Loucy (cell line): ENCODE measurements around the gene TMEM119.
A peak's percentile ranks its signal among the peaks of the same experiment; 100 is the strongest.

Source experiments
- H2AFZ ChIP-seq: fragments of 200-600 bp; sonication (generic); 2 replicates; pipeline ENCODE4 v1.6.0; 2016; ENCODE audit warnings: antibody characterized with exemption, mild to moderate bottlenecking, low read length, moderate library complexity
- H3F3A ChIP-seq: fragments of 200-600 bp; 2 replicates; pipeline ENCODE4 v1.6.0; 2016; ENCODE audit warnings: antibody characterized with exemption, low read depth, mild to moderate bottlenecking
- H3K27me3 ChIP-seq: fragments of 200-600 bp; sonication (generic); 2 replicates; pipeline ENCODE4 v1.6.1; 2014; ENCODE audit warnings: low read length, mild to moderate bottlenecking; ENCODE audit not compliant: insufficient read depth, poor library complexity, severe bottlenecking
- H3K36me3 ChIP-seq: fragments of 200-600 bp; sonication (generic); 2 replicates; pipeline ENCODE4 v1.6.1; 2016; ENCODE audit warnings: low read length; ENCODE audit not compliant: insufficient read depth
- H3K4me1 ChIP-seq: fragments of 200-600 bp; sonication (generic); 2 replicates; pipeline ENCODE4 v1.5.1; 2014; ENCODE audit warnings: low read length, mild to moderate bottlenecking; ENCODE audit not compliant: insufficient read depth, poor library complexity, severe bottlenecking
- H3K4me2 ChIP-seq: fragments of 200-600 bp; sonication (generic); 2 replicates; pipeline ENCODE4 v1.6.0; 2014; ENCODE audit warnings: antibody characterized with exemption, low read length, low read depth, mild to moderate bottlenecking; ENCODE audit not compliant: poor library complexity, severe bottlenecking
- H3K4me3 ChIP-seq: fragments of 200-600 bp; sonication (generic); 2 replicates; pipeline ENCODE4 v1.5.1; 2014; ENCODE audit warnings: low read length, mild to moderate bottlenecking, mixed read lengths; ENCODE audit not compliant: poor library complexity, severe bottlenecking
- H3K79me2 ChIP-seq: fragments of 200-600 bp; sonication (generic); 2 replicates; pipeline ENCODE4 v1.6.1; 2014; ENCODE audit warnings: low read length; ENCODE audit not compliant: insufficient read depth
- H3K9ac ChIP-seq: fragments of 200-600 bp; sonication (generic); 2 replicates; pipeline ENCODE4 v1.6.0; 2014; ENCODE audit warnings: mild to moderate bottlenecking, low read depth, low read length, moderate library complexity; ENCODE audit not compliant: poor library complexity, severe bottlenecking
- H3K9me2 ChIP-seq: fragments of 200-600 bp; sonication (generic); replicated peaks from 2 replicates; pipeline ENCODE4 v1.6.1; 2016; ENCODE audit warnings: low read depth, low read length, mixed read lengths
- H3K9me3 ChIP-seq: fragments of 200-600 bp; sonication (generic); 2 replicates; pipeline ENCODE4 v1.6.1; 2014; ENCODE audit warnings: mild to moderate bottlenecking, antibody characterized with exemption, low read length, low read depth; ENCODE audit not compliant: insufficient read depth
- H4K20me1 ChIP-seq: fragments of 200-600 bp; sonication (generic); 2 replicates; pipeline ENCODE4 v1.6.0; 2014; ENCODE audit warnings: antibody characterized with exemption, low read length, mild to moderate bottlenecking; ENCODE audit not compliant: insufficient read depth, poor library complexity, severe bottlenecking
- EZH2phosphoT487 ChIP-seq: fragments of 200-600 bp; IDR thresholded peaks from 2 replicates; pipeline ENCODE4 v1.6.1; 2018; ENCODE audit warnings: antibody characterized with exemption, mild to moderate bottlenecking, moderate library complexity, borderline replicate concordance
- TF ChIP-seq, protein P1 (sequence below): fragments of 200-600 bp; sonication (generic); conservative IDR thresholded peaks from 2 replicates; pipeline ENCODE4 v1.5.1; 2014; ENCODE audit warnings: mild to moderate bottlenecking, antibody characterized with exemption, low read length

Gene TMEM119

DNA sequence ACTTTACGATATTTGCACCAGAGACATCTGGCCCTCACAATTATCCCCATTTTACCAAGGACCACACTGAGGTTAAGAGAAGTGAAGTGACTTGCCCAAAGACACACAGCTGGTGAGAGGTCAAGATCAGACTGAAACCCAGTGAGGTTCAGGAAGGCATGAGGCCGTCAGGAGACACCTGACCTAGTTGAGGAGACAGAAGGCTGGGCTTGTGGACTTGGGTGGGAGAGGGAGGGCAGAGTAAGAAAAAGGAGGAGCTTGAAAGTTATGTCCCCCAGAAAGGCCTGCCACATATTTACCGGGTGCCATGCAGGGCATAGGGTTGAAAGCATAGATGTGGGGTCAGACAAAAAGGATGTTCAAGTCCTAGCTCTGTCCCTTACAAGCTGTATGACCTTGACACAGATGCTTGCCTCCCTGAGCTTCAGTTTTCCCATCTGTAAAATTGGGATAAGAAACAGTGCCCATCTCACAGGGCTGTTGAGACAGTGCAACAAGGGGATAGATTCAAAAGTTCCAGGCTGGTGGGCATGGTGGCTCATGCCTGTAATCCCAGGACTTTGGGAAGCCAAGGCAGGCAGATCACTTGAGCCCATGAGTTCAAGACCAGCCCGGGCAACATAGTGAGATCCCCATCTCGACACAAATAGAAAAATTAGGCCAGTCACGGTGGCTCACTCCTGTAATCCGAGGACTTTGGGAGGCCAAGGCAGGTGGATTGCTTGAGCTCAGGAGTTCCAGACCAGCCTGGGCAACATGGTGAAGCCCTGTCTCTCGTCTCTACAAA lies 29.4 kb upstream of the TMEM119 start:
- H3K9ac ChIP-seq, result no peak overlapping the region
- TF ChIP-seq EZH2phosphoT487, result no peak
- TF ChIP-seq, protein P1, sequence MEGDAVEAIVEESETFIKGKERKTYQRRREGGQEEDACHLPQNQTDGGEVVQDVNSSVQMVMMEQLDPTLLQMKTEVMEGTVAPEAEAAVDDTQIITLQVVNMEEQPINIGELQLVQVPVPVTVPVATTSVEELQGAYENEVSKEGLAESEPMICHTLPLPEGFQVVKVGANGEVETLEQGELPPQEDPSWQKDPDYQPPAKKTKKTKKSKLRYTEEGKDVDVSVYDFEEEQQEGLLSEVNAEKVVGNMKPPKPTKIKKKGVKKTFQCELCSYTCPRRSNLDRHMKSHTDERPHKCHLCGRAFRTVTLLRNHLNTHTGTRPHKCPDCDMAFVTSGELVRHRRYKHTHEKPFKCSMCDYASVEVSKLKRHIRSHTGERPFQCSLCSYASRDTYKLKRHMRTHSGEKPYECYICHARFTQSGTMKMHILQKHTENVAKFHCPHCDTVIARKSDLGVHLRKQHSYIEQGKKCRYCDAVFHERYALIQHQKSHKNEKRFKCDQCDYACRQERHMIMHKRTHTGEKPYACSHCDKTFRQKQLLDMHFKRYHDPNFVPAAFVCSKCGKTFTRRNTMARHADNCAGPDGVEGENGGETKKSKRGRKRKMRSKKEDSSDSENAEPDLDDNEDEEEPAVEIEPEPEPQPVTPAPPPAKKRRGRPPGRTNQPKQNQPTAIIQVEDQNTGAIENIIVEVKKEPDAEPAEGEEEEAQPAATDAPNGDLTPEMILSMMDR, result no peak
- H3K9me3 ChIP-seq, result no peaks in the 10 kb centered on the region
- peaks cover 3% of the 10 kb centered on the region; the same call in 1 of the 2 replicates for H3K79me2 ChIP-seq
- no peaks in the 10 kb centered on the region for H3K27me3 ChIP-seq
- peak overlapping the region; percentile 56 for H3K4me2 ChIP-seq
- H2AFZ ChIP-seq, result no peak overlapping the region
- H3K9me2 ChIP-seq, result no peaks in the 10 kb centered on the region
- no peaks in the 10 kb centered on the region for H3K36me3 ChIP-seq
- H3K4me3 ChIP-seq, result no peak overlapping the region
- H4K20me1 ChIP-seq, result no peaks in the 10 kb centered on the region
- H3F3A ChIP-seq, result no peaks in the 10 kb centered on the region
- H3K4me1 ChIP-seq, result peaks cover 41% of the 10 kb centered on the region

DNA sequence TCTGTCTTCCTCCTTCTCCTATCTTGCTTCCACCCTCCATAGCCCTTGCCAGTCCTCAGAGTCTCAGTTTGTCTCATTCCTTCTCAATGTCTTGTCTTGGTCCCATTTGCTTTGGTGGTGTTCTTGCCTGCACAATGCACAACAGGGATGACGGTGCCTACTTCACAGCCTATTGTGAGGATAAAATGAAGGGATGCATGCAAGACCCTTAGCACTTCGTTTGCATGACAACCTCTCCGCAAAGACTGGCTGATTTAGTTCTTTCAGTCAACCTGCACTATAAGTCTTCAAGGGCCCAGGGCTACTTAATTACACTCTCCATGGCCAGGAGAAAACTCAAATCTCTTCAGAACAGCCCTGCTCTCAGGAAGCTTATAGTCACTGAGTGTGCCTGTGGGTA lies 27.3 kb upstream of the TMEM119 start:
- no peak overlapping the region for H3K4me2 ChIP-seq

DNA sequence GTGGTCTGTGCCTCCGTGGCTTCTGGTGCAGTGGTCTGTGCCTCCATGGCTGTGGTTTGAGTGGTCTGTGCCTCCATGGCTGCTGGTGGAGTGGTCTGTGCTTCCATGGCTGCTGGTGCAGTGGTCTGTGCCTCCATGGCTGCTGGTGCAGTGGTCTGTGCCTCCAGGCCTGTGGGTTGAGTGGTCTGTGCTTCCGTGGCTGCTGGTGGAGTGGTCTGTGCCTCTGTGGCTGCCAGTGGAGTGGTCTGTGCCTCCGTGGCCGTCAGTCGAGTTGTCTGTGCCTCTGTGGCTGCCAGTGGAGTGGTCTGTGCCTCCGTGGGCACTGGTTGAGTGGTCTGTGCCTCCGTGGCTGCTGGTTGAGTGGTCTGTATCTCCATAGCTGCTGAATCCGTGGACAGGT lies 25.7 kb upstream of the TMEM119 start:
- H3K4me3 ChIP-seq, result no peak overlapping the region
- H3K9me2 ChIP-seq, result no peaks in the 10 kb centered on the region
- no peak overlapping the region for H3K9ac ChIP-seq
- no peak overlapping the region for H2AFZ ChIP-seq
- H3K4me2 ChIP-seq, result no peak overlapping the region
- TF ChIP-seq, protein P1, result no peak
- no peak for TF ChIP-seq EZH2phosphoT487
- H3K4me1 ChIP-seq, result peaks cover 11% of the 10 kb centered on the region
- H3K36me3 ChIP-seq, result no peaks in the 10 kb centered on the region
- H4K20me1 ChIP-seq, result no peaks in the 10 kb centered on the region
- no peaks in the 10 kb centered on the region for H3F3A ChIP-seq
- H3K27me3 ChIP-seq, result no peaks in the 10 kb centered on the region
- no peaks in the 10 kb centered on the region for H3K79me2 ChIP-seq
- H3K9me3 ChIP-seq, result no peaks in the 10 kb centered on the region

More for the DNA sequence above, 27.3 kb upstream of the TMEM119 start:
- Histone ChIP-seq H3F3A (no peaks in the 10 kb centered on the region), H3K79me2 (no peaks in the 10 kb centered on the region; the same call in 1 of the 2 replicates), H3K4me3 (no peak overlapping the region), H3K9ac (no peak overlapping the region), H4K20me1 (no peaks in the 10 kb centered on the region), H3K4me1 (peaks cover 22% of the 10 kb centered on the region), H3K36me3 (no peaks in the 10 kb centered on the region), H3K9me3 (no peaks in the 10 kb centered on the region), H3K27me3 (no peaks in the 10 kb centered on the region), H3K9me2 (no peaks in the 10 kb centered on the region), H2AFZ (no peak overlapping the region)
- TF ChIP-seq, protein P1, result no peak
- no peak for TF ChIP-seq EZH2phosphoT487
